NCI-H748 (cell line): ENCODE results near the gene PSME3.
"Not testable (repeated sequence)": the region's sequence is repeated elsewhere in the genome, so short reads cannot be mapped to it uniquely, and the experiment has no call there.

ENCODE experiments used
- DNase-seq: peaks from one replicate; lab custom pipeline; 2025; ENCODE audit not compliant: unreplicated experiment; lab: John Stamatoyannopoulos, UW

Gene PSME3

DNA sequence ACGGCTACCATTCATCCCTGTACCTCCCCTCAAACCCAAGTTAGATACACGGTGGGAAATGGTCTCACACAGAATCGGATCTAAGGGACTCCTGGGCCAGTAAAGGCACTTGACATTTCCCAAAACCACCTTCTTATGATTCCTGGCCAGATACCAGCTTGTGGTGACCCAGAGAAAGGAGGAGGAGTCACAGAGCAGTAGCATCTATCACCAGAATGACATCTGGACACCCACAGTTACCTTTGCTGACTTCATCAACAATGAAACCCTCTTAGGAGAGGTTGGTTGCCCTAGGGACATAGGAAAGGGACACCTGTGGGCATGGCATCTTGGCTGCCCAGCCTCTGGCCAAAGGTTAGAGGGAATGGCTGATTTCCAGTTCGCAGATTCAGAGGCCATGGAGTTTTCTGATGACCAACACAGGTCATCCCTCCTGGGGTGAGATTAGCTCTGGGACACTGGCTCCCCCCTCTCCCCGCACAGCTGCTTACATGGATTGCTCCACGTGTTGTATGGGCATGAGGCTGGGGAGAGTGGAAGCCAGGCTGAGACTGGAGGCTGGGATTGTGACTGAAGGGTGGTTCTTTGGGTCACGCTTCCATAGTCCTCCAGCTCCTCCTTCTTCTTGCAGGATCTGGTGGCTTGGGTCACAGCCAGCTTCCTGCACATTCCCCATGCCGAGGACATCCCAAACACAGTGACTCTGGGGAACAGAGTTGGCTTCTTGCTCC lies 16.4 kb downstream of the PSME3 start:
- no peak for DNase-seq

DNA sequence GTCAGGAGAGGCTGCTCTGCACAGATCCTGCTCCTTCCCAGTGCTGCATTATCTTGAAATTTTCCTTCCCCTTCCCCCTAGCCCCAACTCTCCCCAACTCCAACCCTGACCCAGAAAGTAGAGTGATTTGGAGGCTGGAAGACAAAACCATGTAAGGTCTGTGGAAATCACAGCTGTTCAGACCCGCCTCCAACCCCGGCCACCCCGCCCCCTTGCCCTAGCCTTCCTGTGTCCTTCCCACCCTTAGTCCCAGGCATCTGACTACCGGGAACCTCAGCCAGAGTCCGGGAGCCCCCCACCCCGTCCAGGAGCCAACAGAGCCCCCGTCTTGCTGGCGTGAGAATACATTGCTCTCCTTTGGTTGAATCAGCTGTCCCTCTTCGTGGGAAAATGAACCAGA lies 17.8 kb downstream of the PSME3 start, which contains the start of gene AOC3:
Gene AOC3, plus strand, starts transcription at position 246 of the 400 bp plus-strand sequence. Its CDS starts 145 bp downstream, at position 391.
- no peak for DNase-seq

DNA sequence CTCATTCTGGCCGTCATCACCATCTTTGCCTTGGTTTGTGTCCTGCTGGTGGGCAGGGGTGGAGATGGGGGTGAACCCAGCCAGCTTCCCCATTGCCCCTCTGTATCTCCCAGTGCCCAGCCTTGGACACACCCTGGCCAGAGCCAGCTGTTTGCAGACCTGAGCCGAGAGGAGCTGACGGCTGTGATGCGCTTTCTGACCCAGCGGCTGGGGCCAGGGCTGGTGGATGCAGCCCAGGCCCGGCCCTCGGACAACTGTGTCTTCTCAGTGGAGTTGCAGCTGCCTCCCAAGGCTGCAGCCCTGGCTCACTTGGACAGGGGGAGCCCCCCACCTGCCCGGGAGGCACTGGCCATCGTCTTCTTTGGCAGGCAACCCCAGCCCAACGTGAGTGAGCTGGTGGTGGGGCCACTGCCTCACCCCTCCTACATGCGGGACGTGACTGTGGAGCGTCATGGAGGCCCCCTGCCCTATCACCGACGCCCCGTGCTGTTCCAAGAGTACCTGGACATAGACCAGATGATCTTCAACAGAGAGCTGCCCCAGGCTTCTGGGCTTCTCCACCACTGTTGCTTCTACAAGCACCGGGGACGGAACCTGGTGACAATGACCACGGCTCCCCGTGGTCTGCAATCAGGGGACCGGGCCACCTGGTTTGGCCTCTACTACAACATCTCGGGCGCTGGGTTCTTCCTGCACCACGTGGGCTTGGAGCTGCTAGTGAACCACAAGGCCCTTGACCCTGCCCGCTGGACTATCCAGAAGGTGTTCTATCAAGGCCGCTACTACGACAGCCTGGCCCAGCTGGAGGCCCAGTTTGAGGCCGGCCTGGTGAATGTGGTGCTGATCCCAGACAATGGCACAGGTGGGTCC lies 18.4 kb downstream of the PSME3 start:
- not testable (repeated sequence) for DNase-seq

DNA sequence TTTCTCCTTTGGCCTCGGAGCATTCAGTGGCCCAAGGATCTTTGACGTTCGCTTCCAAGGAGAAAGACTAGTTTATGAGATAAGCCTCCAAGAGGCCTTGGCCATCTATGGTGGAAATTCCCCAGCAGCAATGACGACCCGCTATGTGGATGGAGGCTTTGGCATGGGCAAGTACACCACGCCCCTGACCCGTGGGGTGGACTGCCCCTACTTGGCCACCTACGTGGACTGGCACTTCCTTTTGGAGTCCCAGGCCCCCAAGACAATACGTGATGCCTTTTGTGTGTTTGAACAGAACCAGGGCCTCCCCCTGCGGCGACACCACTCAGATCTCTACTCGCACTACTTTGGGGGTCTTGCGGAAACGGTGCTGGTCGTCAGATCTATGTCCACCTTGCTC lies 19.2 kb downstream of the PSME3 start:
- DNase-seq, result no peak

- DNase-seq, result no peak
These were observed 19.8 kb downstream of the PSME3 start for GRCh38 chr17:42853004-42853403.

DNA sequence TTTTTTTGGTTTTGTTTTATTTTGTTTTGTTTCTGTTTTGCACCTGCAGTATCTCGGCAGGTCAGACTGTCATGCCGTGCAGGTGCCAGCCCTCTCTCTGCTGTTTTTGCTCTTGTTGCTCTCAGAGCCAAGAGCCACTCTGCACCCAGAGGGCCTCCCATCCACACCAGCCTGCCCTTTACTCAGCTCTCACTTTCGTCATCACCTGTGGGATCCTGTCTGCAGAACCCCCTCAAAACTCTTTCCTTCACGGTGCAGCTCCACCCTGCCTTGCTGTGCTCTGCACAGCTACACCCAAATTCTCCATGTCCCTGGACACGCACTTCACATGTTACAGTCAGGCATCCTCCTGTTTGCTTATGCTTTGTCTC lies 20.4 kb downstream of the PSME3 start:
- DNase-seq, result no peak

GRCh38 chr17:42853968-42854790 lies 21.0 kb downstream of the PSME3 start:
- peak; percentile 14 for DNase-seq

GRCh38 chr17:42855048-42855596 lies 21.9 kb downstream of the PSME3 start:
- DNase-seq, result no peak

DNA sequence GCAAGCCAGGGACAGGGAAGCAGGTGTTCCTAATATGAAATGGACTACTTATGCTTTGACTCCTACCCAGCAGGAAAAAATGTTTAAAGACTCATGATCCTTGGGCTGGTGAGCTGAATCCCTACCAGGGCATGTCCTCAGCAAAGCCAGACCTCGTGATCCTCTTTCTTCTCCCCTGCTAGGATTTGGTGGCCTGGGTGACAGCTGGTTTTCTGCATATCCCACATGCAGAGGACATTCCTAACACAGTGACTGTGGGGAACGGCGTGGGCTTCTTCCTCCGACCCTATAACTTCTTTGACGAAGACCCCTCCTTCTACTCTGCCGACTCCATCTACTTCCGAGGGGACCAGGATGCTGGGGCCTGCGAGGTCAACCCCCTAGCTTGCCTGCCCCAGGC lies 22.9 kb downstream of the PSME3 start:
- not testable (repeated sequence) for DNase-seq

DNA sequence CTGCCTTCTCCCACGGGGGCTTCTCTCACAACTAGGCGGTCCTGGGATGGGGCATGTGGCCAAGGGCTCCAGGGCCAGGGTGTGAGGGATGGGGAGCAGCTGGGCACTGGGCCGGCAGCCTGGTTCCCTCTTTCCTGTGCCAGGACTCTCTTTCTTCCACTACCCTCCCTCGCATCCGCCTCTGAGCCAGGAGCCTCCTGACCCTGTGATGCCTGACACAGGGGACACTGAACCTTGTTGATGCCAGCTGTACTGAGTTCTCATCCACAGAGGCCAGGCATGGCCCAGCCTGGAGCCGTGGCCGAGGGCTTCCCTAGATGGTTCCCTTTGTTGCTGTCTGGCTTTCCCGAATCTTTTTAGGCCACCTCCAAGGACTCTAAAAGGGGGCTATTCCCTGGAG lies 23.3 kb downstream of the PSME3 start:
- DNase-seq, result not testable (repeated sequence)

DNA sequence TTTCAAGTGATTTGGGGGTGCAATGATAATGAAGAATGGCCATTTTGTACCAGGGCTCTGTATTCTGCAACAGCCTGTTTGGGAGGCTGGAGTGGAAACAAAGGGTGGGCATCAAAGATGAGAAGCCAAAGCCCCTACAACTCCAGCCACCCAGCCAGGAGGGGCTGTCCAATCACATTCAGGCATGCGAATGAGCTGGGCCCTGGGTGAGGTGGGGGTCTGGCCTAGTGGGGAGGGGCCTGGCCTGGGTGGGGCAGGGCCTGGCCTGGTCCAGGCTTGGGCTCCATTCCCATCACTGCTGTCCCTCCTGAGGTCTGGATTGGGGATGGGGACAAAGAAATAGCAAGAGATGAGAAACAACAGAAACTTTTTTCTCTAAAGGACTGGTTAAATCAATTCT lies 24.2 kb downstream of the PSME3 start:
- no peak for DNase-seq

- no peak for DNase-seq
These were observed 32.5 kb downstream of the PSME3 start for GRCh38 chr17:42865638-42866094.

- DNase-seq, result no peak
These were observed 33.0 kb downstream of the PSME3 start for GRCh38 chr17:42866216-42866615.

GRCh38 chr17:42866631-42867575 lies 33.7 kb downstream of the PSME3 start:
- DNase-seq, result no peak

DNA sequence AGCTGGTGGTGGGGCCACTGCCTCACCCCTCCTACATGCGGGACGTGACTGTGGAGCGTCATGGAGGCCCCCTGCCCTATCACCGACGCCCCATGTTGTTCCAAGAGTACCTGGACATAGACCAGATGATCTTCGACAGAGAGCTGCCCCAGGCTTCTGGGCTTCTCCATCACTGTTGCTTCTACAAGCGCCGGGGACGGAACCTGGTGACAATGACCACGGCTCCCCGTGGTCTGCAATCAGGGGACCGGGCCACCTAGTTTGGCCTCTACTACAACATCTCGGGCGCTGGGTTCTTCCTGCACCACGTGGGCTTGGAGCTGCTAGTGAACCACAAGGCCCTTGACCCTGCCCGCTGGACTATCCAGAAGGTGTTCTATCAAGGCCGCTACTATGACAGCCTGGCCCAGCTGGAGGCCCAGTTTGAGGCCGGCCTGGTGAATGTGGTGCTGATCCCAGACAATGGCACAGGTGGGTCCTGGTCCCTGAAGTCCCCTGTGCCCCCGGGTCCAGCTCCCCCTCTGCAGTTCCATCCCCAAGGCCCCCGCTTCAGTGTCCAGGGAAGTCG lies 34.6 kb downstream of the PSME3 start:
- DNase-seq, result not testable (repeated sequence)

DNA sequence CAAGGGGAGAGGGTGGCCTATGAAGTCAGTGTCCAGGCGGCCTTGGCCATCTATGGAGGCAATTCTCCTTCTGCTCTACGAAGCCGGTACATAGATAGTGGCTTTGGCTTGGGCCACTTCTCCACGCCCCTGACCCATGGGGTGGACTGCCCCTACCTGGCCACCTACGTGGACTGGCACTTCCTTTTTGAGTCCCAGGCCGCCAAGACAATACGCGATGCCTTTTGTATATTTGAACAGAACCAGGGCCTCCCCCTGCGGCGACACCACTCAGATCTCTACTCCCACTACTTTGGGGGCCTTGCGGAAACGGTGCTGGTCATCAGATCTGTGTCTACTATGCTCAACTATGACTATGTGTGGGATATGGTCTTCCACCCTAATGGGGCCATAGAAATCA lies 35.1 kb downstream of the PSME3 start:
- DNase-seq, result no peak

GRCh38 chr17:42871647-42872046 lies 38.5 kb downstream of the PSME3 start:
- DNase-seq, result no peak

GRCh38 chr17:42872251-42872965 lies 39.2 kb downstream of the PSME3 start:
- no peak for DNase-seq

DNA sequence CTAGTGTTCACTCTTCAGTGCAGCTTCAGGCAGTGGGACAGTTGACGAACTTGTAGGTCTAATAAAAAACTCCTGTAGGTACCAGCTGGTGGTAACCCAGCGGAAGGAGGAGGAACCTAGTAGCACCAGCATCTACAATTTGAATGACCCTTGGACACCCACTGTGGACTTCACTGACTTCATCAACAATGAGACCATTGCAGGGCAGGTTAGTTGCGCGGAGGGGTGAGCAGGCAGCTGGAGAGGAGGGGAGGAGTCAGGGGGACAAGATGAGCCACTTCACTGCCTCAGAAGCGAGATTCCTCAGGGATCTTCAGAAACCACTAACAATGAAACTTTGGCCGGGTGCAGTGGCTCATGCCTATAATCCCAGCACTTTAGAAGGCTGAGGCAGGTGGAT lies 40.1 kb downstream of the PSME3 start:
- no peak for DNase-seq
